Suprapubic skin (tissue), 4 donors: ENCODE results near the gene NKX2-3.

ENCODE experiments used
- POLR2A ChIP-seq, 2 donors: fragments of 450-650 bp; IDR thresholded peaks; one replicate each; pipeline ENCODE4 v1.6.1; 2017; ENCODE audit warnings: antibody characterized with exemption in 2 of 2, mild to moderate bottlenecking in 2 of 2, moderate library complexity in 2 of 2
- POLR2AphosphoS5 ChIP-seq, 3 donors: sonication (generic); formaldehyde crosslinking; IDR thresholded peaks; one replicate each; pipeline ENCODE4 v1.6.1; 2017; ENCODE audit warnings: antibody characterized with exemption in 3 of 3
- TF ChIP-seq, protein P1 (sequence below), 2 donors: fragments of 200-600 bp in 1 of 2; fragments of 450-650 bp in 1 of 2; sonication (generic) in 1 of 2; IDR thresholded peaks; one replicate each; pipeline ENCODE4 v1.5.1; 2016 to 2019; ENCODE audit warnings: antibody characterized with exemption in 2 of 2, mild to moderate bottlenecking in 1 of 2, moderate library complexity in 1 of 2

GRCh38 chr10:99537086-99537988 is 4.6 kb downstream of the NKX2-3 start:
- TF ChIP-seq, protein P1, sequence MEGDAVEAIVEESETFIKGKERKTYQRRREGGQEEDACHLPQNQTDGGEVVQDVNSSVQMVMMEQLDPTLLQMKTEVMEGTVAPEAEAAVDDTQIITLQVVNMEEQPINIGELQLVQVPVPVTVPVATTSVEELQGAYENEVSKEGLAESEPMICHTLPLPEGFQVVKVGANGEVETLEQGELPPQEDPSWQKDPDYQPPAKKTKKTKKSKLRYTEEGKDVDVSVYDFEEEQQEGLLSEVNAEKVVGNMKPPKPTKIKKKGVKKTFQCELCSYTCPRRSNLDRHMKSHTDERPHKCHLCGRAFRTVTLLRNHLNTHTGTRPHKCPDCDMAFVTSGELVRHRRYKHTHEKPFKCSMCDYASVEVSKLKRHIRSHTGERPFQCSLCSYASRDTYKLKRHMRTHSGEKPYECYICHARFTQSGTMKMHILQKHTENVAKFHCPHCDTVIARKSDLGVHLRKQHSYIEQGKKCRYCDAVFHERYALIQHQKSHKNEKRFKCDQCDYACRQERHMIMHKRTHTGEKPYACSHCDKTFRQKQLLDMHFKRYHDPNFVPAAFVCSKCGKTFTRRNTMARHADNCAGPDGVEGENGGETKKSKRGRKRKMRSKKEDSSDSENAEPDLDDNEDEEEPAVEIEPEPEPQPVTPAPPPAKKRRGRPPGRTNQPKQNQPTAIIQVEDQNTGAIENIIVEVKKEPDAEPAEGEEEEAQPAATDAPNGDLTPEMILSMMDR (IDR thresholded peaks at IDR 0.05): no peak
- TF ChIP-seq POLR2A (IDR thresholded peaks at IDR 0.05) (no peak), POLR2AphosphoS5 (IDR thresholded peaks at IDR 0.05) (no peak)
